Measurements from ENCODE around the gene RPL13.

The RPL13 gene

DNA sequence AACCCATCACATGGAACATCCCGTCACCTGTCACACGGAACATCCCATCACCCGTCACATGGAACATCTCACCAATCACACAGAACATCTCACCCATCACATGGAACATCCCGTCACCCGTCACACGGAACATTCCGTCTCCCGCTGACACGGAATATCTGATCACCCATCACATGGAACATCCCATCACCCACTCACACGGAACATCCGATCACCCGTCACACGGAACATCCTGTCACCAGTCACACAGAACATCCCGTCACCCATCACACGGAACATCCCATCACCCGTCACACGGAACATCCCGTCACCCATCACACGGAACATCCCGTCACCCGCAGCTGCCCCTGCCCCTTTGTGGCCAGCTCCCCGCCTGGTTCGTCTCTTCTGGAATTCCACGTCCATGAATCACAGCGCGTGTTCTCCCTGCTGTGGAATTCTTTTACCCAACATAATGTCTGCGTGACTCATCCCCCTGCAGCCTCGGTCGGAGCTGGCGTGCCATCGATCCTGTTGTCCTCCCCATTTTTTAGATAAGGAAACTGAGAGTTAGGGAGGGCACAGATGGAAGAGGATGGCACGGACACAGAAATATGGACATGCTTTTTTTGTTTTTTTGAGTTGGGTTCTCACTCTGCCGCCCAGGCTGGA lies 20.7 kb downstream of the RPL13 start:
- in situ Hi-C loops (cut with MboI; ENCODE audit: low sequenced_read_pairs, unreplicated experiment): no loop called here
- DNase-seq (ENCODE audit: low spot score): no peak
- TF ChIP-seq, protein P1, sequence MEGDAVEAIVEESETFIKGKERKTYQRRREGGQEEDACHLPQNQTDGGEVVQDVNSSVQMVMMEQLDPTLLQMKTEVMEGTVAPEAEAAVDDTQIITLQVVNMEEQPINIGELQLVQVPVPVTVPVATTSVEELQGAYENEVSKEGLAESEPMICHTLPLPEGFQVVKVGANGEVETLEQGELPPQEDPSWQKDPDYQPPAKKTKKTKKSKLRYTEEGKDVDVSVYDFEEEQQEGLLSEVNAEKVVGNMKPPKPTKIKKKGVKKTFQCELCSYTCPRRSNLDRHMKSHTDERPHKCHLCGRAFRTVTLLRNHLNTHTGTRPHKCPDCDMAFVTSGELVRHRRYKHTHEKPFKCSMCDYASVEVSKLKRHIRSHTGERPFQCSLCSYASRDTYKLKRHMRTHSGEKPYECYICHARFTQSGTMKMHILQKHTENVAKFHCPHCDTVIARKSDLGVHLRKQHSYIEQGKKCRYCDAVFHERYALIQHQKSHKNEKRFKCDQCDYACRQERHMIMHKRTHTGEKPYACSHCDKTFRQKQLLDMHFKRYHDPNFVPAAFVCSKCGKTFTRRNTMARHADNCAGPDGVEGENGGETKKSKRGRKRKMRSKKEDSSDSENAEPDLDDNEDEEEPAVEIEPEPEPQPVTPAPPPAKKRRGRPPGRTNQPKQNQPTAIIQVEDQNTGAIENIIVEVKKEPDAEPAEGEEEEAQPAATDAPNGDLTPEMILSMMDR (IDR thresholded peaks at IDR 0.05; ENCODE audit: borderline replicate concordance, control extremely low read depth, extremely low read depth, insufficient read depth, missing control alignments): no peak

DNA sequence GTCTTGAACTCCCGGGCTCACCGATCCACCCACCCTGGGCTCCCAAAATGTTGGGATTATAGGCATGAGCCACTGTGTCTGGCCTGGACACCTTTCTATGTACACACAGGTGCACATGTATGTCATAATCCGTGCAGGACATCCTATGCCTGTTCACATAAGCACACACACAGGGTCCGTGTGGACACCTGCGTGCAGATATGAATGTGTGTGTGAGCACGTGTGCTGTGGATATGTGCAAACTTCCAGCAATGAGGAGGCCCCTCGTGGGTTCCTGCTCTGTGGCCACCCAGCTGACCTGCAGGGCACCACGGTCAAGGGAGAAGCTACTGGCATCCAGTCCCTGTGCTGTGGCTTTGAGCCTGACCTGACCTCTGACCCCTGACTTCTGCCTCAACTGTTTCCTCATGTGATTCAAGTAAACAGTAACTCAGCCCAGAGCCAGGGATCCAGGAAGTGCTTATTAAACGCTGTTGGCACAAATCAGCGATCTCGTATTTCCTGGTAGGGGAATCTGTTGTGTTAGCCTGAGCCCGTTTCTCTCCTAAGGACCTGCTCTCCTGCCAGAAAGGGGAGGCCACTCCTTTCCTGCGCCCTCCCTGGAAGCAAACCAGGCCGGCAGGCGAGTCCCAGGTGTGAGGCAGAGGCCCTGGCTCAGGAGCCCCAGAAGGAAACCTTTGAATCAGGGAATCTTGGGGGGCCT lies 21.5 kb downstream of the RPL13 start:
- no peak for DNase-seq (ENCODE audit: low spot score)
- in situ Hi-C loops (cut with MboI; ENCODE audit: low sequenced_read_pairs, unreplicated experiment): no loop called here
- TF ChIP-seq, protein P1 (IDR thresholded peaks at IDR 0.05; ENCODE audit: borderline replicate concordance, control extremely low read depth, extremely low read depth, insufficient read depth, missing control alignments): no peak

DNA sequence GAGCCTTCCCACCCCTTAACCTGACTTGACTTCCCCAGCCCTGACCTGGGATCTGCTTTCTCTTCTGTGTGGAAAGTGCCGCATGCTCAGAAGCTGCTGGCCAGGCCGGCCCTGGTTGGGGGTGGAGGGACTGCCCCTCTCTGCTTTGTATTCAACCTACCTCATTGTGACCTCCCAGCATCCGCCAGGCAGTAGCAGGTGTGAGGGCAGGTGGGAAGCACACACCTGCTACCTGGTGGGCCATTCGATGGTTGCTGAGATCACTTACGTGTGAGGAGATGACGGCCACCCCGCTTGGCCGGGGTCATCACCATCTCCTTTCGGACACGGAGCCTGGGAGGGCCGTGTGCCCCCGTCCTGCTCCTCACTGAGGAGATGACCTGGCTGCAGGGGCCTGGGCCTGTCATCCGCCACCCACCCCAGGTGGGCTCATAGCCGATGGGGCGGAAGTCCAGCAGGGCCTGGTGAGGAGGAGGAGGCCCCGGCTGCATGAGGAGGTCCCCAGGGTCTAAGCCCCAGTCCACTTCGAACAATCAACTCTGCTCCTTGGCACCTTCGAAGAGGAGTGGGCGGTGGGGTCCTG lies 22.2 kb downstream of the RPL13 start:
- TF ChIP-seq, protein P1 (IDR thresholded peaks at IDR 0.05; ENCODE audit: borderline replicate concordance, control extremely low read depth, extremely low read depth, insufficient read depth, missing control alignments): no peak
- no peak for DNase-seq (ENCODE audit: low spot score)
- in situ Hi-C loops (cut with MboI; ENCODE audit: low sequenced_read_pairs, unreplicated experiment): no loop called here

- TF ChIP-seq, protein P1 (IDR thresholded peaks at IDR 0.05; ENCODE audit: borderline replicate concordance, control extremely low read depth, extremely low read depth, insufficient read depth, missing control alignments): no peak
- in situ Hi-C loops (cut with MboI; ENCODE audit: low sequenced_read_pairs, unreplicated experiment): no loop called here
- no peak for DNase-seq (ENCODE audit: low spot score)
Observed at GRCh38 chr16:89583197-89583894, 22.9 kb downstream of the RPL13 start.

DNA sequence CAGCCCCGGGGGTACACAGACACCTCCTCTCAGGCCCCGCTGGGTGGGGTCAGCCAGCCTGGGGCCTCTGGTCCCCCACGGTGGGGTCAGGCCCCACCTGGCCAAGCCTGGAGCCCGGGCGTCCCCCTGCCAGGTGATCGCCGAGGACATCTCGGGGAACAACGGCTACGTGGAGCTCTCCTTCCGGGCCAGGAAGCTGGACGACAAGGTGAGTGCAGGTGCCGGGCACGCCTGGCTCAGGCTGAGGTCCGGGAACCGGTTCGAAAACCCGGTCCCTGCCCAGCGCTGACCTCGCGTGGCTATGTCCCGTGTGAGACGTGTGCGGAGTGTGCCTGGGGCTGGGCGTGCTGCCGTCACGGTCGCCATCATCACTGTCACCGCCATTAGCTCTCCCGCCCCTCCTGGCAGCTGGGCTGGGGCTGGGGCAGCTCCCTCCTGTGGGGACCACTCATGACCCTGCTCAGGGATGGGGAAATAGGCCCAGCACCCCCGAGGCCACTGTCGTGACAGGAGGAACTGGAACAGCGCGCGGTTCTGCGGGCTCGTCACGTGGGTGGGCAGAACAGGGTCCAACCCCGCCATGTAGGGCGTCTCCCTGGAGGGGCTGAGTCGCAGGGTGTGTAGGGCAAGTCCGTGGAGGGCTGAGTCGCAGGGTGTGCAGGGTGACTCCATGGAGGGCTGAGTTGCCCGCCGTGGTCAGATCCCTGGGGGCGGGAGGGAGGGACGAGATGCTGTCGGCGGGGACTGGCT lies 23.6 kb downstream of the RPL13 start:
- no peak for DNase-seq (ENCODE audit: low spot score)
- in situ Hi-C loops (cut with MboI; ENCODE audit: low sequenced_read_pairs, unreplicated experiment): no loop called here
- TF ChIP-seq, protein P1 (IDR thresholded peaks at IDR 0.05; ENCODE audit: borderline replicate concordance, control extremely low read depth, extremely low read depth, insufficient read depth, missing control alignments): no peak
